ENCODE data around the gene MYH10.

DNA sequence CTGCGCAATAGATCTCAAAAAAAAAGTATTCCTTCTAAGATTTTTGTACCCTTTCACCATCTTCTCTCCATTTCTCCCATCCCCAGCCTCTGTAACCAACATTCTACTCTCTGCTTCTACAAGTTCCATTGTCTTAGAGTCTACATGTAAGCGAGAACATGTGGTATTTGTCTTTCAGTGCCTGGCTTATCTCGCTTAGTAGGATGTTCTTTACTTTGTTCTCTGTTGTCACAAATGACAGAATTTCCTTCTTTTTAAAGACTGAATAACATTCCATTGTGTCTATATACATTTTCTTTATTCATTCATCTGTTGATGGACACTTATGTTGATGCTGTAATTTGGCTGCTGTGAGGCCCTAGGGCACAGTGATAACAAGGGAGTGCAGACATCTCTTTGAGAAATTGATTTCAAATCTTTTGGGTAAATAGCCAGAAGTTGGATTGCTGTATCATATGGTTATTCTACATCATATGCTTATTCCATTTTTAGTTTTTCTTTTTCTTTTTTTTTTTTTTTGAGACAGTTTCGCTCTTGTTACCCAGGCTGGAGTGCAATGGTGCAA is 37.7 kb upstream of the MYH10 start:
- TF ChIP-seq POLR2A (IDR thresholded peaks at IDR 0.05), result no peak
- TF ChIP-seq, protein P1, sequence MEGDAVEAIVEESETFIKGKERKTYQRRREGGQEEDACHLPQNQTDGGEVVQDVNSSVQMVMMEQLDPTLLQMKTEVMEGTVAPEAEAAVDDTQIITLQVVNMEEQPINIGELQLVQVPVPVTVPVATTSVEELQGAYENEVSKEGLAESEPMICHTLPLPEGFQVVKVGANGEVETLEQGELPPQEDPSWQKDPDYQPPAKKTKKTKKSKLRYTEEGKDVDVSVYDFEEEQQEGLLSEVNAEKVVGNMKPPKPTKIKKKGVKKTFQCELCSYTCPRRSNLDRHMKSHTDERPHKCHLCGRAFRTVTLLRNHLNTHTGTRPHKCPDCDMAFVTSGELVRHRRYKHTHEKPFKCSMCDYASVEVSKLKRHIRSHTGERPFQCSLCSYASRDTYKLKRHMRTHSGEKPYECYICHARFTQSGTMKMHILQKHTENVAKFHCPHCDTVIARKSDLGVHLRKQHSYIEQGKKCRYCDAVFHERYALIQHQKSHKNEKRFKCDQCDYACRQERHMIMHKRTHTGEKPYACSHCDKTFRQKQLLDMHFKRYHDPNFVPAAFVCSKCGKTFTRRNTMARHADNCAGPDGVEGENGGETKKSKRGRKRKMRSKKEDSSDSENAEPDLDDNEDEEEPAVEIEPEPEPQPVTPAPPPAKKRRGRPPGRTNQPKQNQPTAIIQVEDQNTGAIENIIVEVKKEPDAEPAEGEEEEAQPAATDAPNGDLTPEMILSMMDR (IDR thresholded peaks at IDR 0.05), result no peak
- TF ChIP-seq POLR2AphosphoS5 (IDR thresholded peaks at IDR 0.05), result no peak

Measured in stomach (tissue), 4 donors.